Measurements from ENCODE around the gene FBXL17. TPM values are rescaled to one million over a fixed set of nuclear protein-coding genes. Genes with fewer than 3 reads are reported as not detected.

The FBXL17 gene
- total RNA-seq, 1 donor from 2014 or later, result 27.3 TPM

- intact Hi-C loops (cut with DNase I), result no loop called here
- DNase-seq (ENCODE audit: low spot score), result no peak
Measured at GRCh38 chr5:107980923-107981692, 400.8 kb downstream of the FBXL17 start.

GRCh38 chr5:107979900-107980299, 402.0 kb downstream of the FBXL17 start:
- no peak for DNase-seq (ENCODE audit: low spot score)
- intact Hi-C loops (cut with DNase I), result no loop called here

GRCh38 chr5:107979291-107979690, 402.6 kb downstream of the FBXL17 start:
- intact Hi-C loops (cut with DNase I), result no loop called here
- DNase-seq (ENCODE audit: low spot score), result no peak

GRCh38 chr5:107977550-107978071, 404.3 kb downstream of the FBXL17 start:
- intact Hi-C loops (cut with DNase I), result no loop called here
- no peak for DNase-seq (ENCODE audit: low spot score)

GRCh38 chr5:107975568-107975967, 406.3 kb downstream of the FBXL17 start:
- DNase-seq (ENCODE audit: low spot score), result no peak
- intact Hi-C loops (cut with DNase I), result no loop called here

GRCh38 chr5:107971846-107972245, 410.1 kb downstream of the FBXL17 start:
- intact Hi-C loops (cut with DNase I), result no loop called here
- DNase-seq (ENCODE audit: low spot score), result no peak

- no peak for DNase-seq (ENCODE audit: low spot score)
- intact Hi-C loops (cut with DNase I), result no loop called here
Measured at GRCh38 chr5:107969847-107970246, 412.1 kb downstream of the FBXL17 start.

- no peak for DNase-seq (ENCODE audit: low spot score)
- intact Hi-C loops (cut with DNase I), result no loop called here
Measured at GRCh38 chr5:107968998-107969397, 412.9 kb downstream of the FBXL17 start.

GRCh38 chr5:107968406-107968843, 413.5 kb downstream of the FBXL17 start:
- intact Hi-C loops (cut with DNase I), result no loop called here

GRCh38 chr5:107966201-107966600, 415.7 kb downstream of the FBXL17 start:
- intact Hi-C loops (cut with DNase I), result no loop called here
- no peak for DNase-seq (ENCODE audit: low spot score)

More at GRCh38 chr5:107968406-107968843, 413.5 kb downstream of the FBXL17 start:
- DNase-seq (ENCODE audit: low spot score), result no peak

GRCh38 chr5:107964722-107965121, 417.2 kb downstream of the FBXL17 start:
- intact Hi-C loops (cut with DNase I), result no loop called here
- no peak for DNase-seq (ENCODE audit: low spot score)

GRCh38 chr5:107959573-107960279, 422.2 kb downstream of the FBXL17 start:
- no peak for DNase-seq (ENCODE audit: low spot score)
- intact Hi-C loops (cut with DNase I), result no loop called here

GRCh38 chr5:107958861-107959260, 423.0 kb downstream of the FBXL17 start:
- intact Hi-C loops (cut with DNase I), result no loop called here
- no peak for DNase-seq (ENCODE audit: low spot score)

- intact Hi-C loops (cut with DNase I), result no loop called here
- no peak for DNase-seq (ENCODE audit: low spot score)
Measured at GRCh38 chr5:107958432-107958831, 423.5 kb downstream of the FBXL17 start.

GRCh38 chr5:107957051-107957450, 424.8 kb downstream of the FBXL17 start:
- intact Hi-C loops (cut with DNase I), result no loop called here
- no peak for DNase-seq (ENCODE audit: low spot score)

- intact Hi-C loops (cut with DNase I), result no loop called here
- DNase-seq (ENCODE audit: low spot score), result no peak
Measured at GRCh38 chr5:107955321-107955720, 426.6 kb downstream of the FBXL17 start.

- DNase-seq (ENCODE audit: low spot score), result no peak
- intact Hi-C loops (cut with DNase I), result no loop called here
Measured at GRCh38 chr5:107954254-107954653, 427.6 kb downstream of the FBXL17 start.

- no peak for DNase-seq (ENCODE audit: low spot score)
- intact Hi-C loops (cut with DNase I), result no loop called here
Measured at GRCh38 chr5:107952450-107952849, 429.4 kb downstream of the FBXL17 start.

- intact Hi-C loops (cut with DNase I), result no loop called here
- DNase-seq (ENCODE audit: low spot score), result no peak
Measured at GRCh38 chr5:107951309-107951708, 430.6 kb downstream of the FBXL17 start.

- intact Hi-C loops (cut with DNase I), result no loop called here
- DNase-seq (ENCODE audit: low spot score), result no peak
Measured at GRCh38 chr5:107950776-107951175, 431.1 kb downstream of the FBXL17 start.
